ENCODE results near the gene TBC1D2B. TPM values are rescaled to one million over a fixed set of nuclear protein-coding genes. Genes with fewer than 3 reads are reported as not detected.

The TBC1D2B gene
- total and polyA plus RNA-seq, 2 donors (not counting 3 experiments of a cell fraction or from before 2014, with no cell fraction given) = 30.8 to 46.1 TPM

- intact Hi-C loops (cut with micrococcal nuclease) (no loop called here), dilution Hi-C loops (cut with MboI; ENCODE audit: extremely low pct_ligation_motif_present, low sequenced_read_pairs) (no loop called here)
- H4K20me1 ChIP-seq (replicated peaks; ENCODE audit: control insufficient read depth, extremely low read depth, insufficient read depth, low read length) = no peaks in the 10 kb centered on the region
- ChIA-PET CTCF (interaction anchor here (1.5 to 4.3 kb wide), 2 partner anchors 10 to 101 kb away, joined by 5 to 65 read pairs; no protein-coding TSS in a partner anchor), POLR2A (interaction anchor here (0.6 kb wide), 1 partner anchor 432 kb away, joined by 4 read pairs; no protein-coding TSS in a partner anchor)
- no peaks in the 10 kb centered on the region for H3K4me1 ChIP-seq (ENCODE audit: control insufficient read depth, extremely low read depth, insufficient read depth, low read length)
- FAIRE-seq (no peak), DNase-seq (ENCODE audit: low read depth, low spot score) (no peak)
- no peak overlapping the region for H3K4me2 ChIP-seq (ENCODE audit: insufficient read depth, low read length)
- no peak overlapping the region for H2AFZ ChIP-seq (ENCODE audit: low read depth, low read length)
- no peak overlapping the region for H3K9ac ChIP-seq (replicated peaks; ENCODE audit: extremely low read depth, insufficient read depth, low read length)
- no TSS peak for BruUV-seq (replicated peaks)
- H3K9me3 ChIP-seq (replicated peaks; ENCODE audit: control insufficient read depth, insufficient read depth, low read length) = no peaks in the 10 kb centered on the region
- no peak overlapping the region for H3K4me3 ChIP-seq (replicated peaks in 1 of 3; ENCODE audit: insufficient read depth in 1 of 3, low read depth in 1 of 3, low read length in 3 of 3)
- H3K27ac ChIP-seq (ENCODE audit: insufficient read depth, low read depth, low read length) = no peak overlapping the region
- H3K9me1 ChIP-seq (replicated peaks; ENCODE audit: control insufficient read depth, extremely low read depth, insufficient read depth, low read length) = no peaks in the 10 kb centered on the region
- no peak for TF ChIP-seq POLR2AphosphoS5 (IDR thresholded peaks at IDR 0.05; ENCODE audit: insufficient read depth, low read depth, low read length)
- TF ChIP-seq MYC (IDR thresholded peaks at IDR 0.05; ENCODE audit: low read depth, low read length) = no peak
- no peak for TF ChIP-seq JUN (IDR thresholded peaks at IDR 0.05; ENCODE audit: borderline replicate concordance, insufficient read depth, insufficient read length, low read depth)
- no peak for TF ChIP-seq POLR2A (IDR thresholded peaks at IDR 0.05; ENCODE audit: low read depth, low read length)
- TF ChIP-seq, protein P1, sequence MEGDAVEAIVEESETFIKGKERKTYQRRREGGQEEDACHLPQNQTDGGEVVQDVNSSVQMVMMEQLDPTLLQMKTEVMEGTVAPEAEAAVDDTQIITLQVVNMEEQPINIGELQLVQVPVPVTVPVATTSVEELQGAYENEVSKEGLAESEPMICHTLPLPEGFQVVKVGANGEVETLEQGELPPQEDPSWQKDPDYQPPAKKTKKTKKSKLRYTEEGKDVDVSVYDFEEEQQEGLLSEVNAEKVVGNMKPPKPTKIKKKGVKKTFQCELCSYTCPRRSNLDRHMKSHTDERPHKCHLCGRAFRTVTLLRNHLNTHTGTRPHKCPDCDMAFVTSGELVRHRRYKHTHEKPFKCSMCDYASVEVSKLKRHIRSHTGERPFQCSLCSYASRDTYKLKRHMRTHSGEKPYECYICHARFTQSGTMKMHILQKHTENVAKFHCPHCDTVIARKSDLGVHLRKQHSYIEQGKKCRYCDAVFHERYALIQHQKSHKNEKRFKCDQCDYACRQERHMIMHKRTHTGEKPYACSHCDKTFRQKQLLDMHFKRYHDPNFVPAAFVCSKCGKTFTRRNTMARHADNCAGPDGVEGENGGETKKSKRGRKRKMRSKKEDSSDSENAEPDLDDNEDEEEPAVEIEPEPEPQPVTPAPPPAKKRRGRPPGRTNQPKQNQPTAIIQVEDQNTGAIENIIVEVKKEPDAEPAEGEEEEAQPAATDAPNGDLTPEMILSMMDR (IDR thresholded peaks at IDR 0.05; ENCODE audit: extremely low read depth in 1 of 2, insufficient read depth in 1 of 2, low read depth in 1 of 2, low read length in 2 of 2) = no peak
- no peak for TF ChIP-seq MAX (IDR thresholded peaks at IDR 0.05; ENCODE audit: insufficient read depth, insufficient read length)
- no peak for TF ChIP-seq GATA2 (IDR thresholded peaks at IDR 0.05; ENCODE audit: insufficient read depth, insufficient read length, low read depth, low read length)
- TF ChIP-seq EZH2 (IDR thresholded peaks at IDR 0.05; ENCODE audit: borderline replicate concordance, low read depth, low read length, severe bottlenecking) = no peak
- no peak for TF ChIP-seq FOS (IDR thresholded peaks at IDR 0.05; ENCODE audit: borderline replicate concordance, insufficient read depth, low read length)
- peaks cover 6 to 35% of the 10 kb centered on the region in 2 experiments for H3K36me3 ChIP-seq (ENCODE audit: control insufficient read depth in 2 of 2, extremely low read depth in 1 of 2, insufficient read depth in 2 of 2, low read length in 2 of 2)
- H3K27me3 ChIP-seq (ENCODE audit: control insufficient read depth in 2 of 2, insufficient read depth in 2 of 2, low read length in 2 of 2) = no peaks in the 10 kb centered on the region
- H3K79me2 ChIP-seq (ENCODE audit: control insufficient read depth, insufficient read depth, low read length) = no peaks in the 10 kb centered on the region
These were observed 70.1 kb downstream of the TBC1D2B start for GRCh38 chr15:78007211-78007931.

Measured in endothelial cell of umbilical vein (primary cell).